Measurements from ENCODE around the gene SEMA5A.

Gene SEMA5A

GRCh38 chr5:9020996-9021395, 524.9 kb downstream of the SEMA5A start:
- Histone ChIP-seq H4K91ac (ENCODE audit: low read length) (no peak overlapping the region), H2AK5ac (ENCODE audit: low read length, severe bottlenecking) (no peak overlapping the region), H3K23ac (ENCODE audit: low read length in 2 of 2) (no peak overlapping the region), H3K4ac (ENCODE audit: low read depth in 1 of 2, low read length in 2 of 2) (no peak overlapping the region), H3K79me1 (replicated peaks; ENCODE audit: low read length, poor library complexity, severe bottlenecking) (no peaks in the 10 kb centered on the region), H2BK5ac (ENCODE audit: low read depth, low read length, poor library complexity, severe bottlenecking) (no peak overlapping the region), H3K9me3 (ENCODE audit: control insufficient read depth, low read length) (peaks cover 26% of the 10 kb centered on the region), H3K4me1 (ENCODE audit: control insufficient read depth, insufficient read depth, low read depth, low read length) (peaks cover under 1% of the 10 kb centered on the region), H3K27me3 (ENCODE audit: control insufficient read depth in 1 of 2, insufficient read depth in 1 of 2, low read length in 2 of 2) (no peaks in the 10 kb centered on the region), H2BK120ac (ENCODE audit: low read depth, low read length) (no peak overlapping the region), H3K18ac (ENCODE audit: low read depth in 1 of 2, low read length in 2 of 2) (no peak overlapping the region), H2AFZ (ENCODE audit: low read depth, low read length) (no peak overlapping the region), H3K9ac (ENCODE audit: low read length) (no peak overlapping the region), H2BK15ac (ENCODE audit: low read depth, poor library complexity, severe bottlenecking) (no peak overlapping the region), H3K36me3 (ENCODE audit: control insufficient read depth in 1 of 2, insufficient read depth in 2 of 2, low read depth in 1 of 2, low read length in 2 of 2) (no peaks in the 10 kb centered on the region), H2BK12ac (ENCODE audit: low read length in 2 of 2) (no peak overlapping the region), H3K4me3 (ENCODE audit: insufficient read depth in 1 of 2, low read depth in 1 of 2, low read length in 2 of 2) (no peak overlapping the region), H4K8ac (ENCODE audit: low read length) (no peak overlapping the region), H3K4me2 (ENCODE audit: low read length, poor library complexity, severe bottlenecking) (no peak overlapping the region), H3K27ac (ENCODE audit: low read length, poor library complexity, severe bottlenecking) (no peak overlapping the region), H3K14ac (ENCODE audit: low read length in 2 of 2) (no peak overlapping the region)
- 85% methylated on average over 1 of the region's 1 CpG for WGBS
- no peak for DNase-seq

- Histone ChIP-seq H3K27me3 (ENCODE audit: control insufficient read depth in 1 of 2, insufficient read depth in 1 of 2, low read length in 2 of 2) (no peaks in the 10 kb centered on the region), H3K9me3 (ENCODE audit: control insufficient read depth, low read length) (no peaks in the 10 kb centered on the region), H3K23ac (ENCODE audit: low read length in 2 of 2) (no peak overlapping the region), H3K9ac (ENCODE audit: low read length) (peak overlapping the region; percentile 16), H2BK120ac (ENCODE audit: low read depth, low read length) (peak overlapping the region; percentile 67), H4K91ac (ENCODE audit: low read length) (no peak overlapping the region), H3K4ac (ENCODE audit: low read depth in 1 of 2, low read length in 2 of 2) (peak overlapping the region in 1 of 2 experiments; percentile 63), H3K4me2 (ENCODE audit: low read length, poor library complexity, severe bottlenecking) (no peak overlapping the region), H3K14ac (ENCODE audit: low read length in 2 of 2) (no peak overlapping the region), H3K4me1 (ENCODE audit: control insufficient read depth, insufficient read depth, low read depth, low read length) (peaks cover 7% of the 10 kb centered on the region), H2BK12ac (ENCODE audit: low read length in 2 of 2) (peak overlapping the region in 1 of 2 experiments; percentile 47), H3K27ac (ENCODE audit: low read length, poor library complexity, severe bottlenecking) (peak overlapping the region; percentile 91), H2BK15ac (ENCODE audit: low read depth, poor library complexity, severe bottlenecking) (no peak overlapping the region), H2AK5ac (ENCODE audit: low read length, severe bottlenecking) (peak overlapping the region; percentile 96), H3K36me3 (ENCODE audit: control insufficient read depth in 1 of 2, insufficient read depth in 2 of 2, low read depth in 1 of 2, low read length in 2 of 2) (no peaks in the 10 kb centered on the region), H2AFZ (ENCODE audit: low read depth, low read length) (no peak overlapping the region), H4K8ac (ENCODE audit: low read length) (no peak overlapping the region), H2BK5ac (ENCODE audit: low read depth, low read length, poor library complexity, severe bottlenecking) (peak overlapping the region; percentile 61), H3K18ac (ENCODE audit: low read depth in 1 of 2, low read length in 2 of 2) (peak overlapping the region; percentile 48 to 72), H3K79me1 (replicated peaks; ENCODE audit: low read length, poor library complexity, severe bottlenecking) (no peaks in the 10 kb centered on the region), H3K4me3 (ENCODE audit: insufficient read depth in 1 of 2, low read depth in 1 of 2, low read length in 2 of 2) (no peak overlapping the region)
- DNase-seq, result peak; percentile 34
- 64% methylated on average over 2 of the region's 2 CpGs for WGBS
These were observed 530.0 kb downstream of the SEMA5A start for GRCh38 chr5:9015937-9016270.

- Histone ChIP-seq H2AK5ac (ENCODE audit: low read length, severe bottlenecking) (peak overlapping the region; percentile 99), H4K91ac (ENCODE audit: low read length) (no peak overlapping the region), H3K23ac (ENCODE audit: low read length in 2 of 2) (no peak overlapping the region), H3K27me3 (ENCODE audit: control insufficient read depth in 1 of 2, insufficient read depth in 1 of 2, low read length in 2 of 2) (no peaks in the 10 kb centered on the region), H3K4me1 (ENCODE audit: control insufficient read depth, insufficient read depth, low read depth, low read length) (peaks cover 7% of the 10 kb centered on the region), H2BK15ac (ENCODE audit: low read depth, poor library complexity, severe bottlenecking) (no peak overlapping the region), H3K9me3 (ENCODE audit: control insufficient read depth, low read length) (no peaks in the 10 kb centered on the region), H2AFZ (ENCODE audit: low read depth, low read length) (no peak overlapping the region), H2BK12ac (ENCODE audit: low read length in 2 of 2) (no peak overlapping the region), H2BK5ac (ENCODE audit: low read depth, low read length, poor library complexity, severe bottlenecking) (no peak overlapping the region), H3K9ac (ENCODE audit: low read length) (no peak overlapping the region), H3K27ac (ENCODE audit: low read length, poor library complexity, severe bottlenecking) (peak overlapping the region; percentile 91), H3K18ac (ENCODE audit: low read depth in 1 of 2, low read length in 2 of 2) (no peak overlapping the region), H4K8ac (ENCODE audit: low read length) (no peak overlapping the region), H3K4me2 (ENCODE audit: low read length, poor library complexity, severe bottlenecking) (no peak overlapping the region), H3K4me3 (ENCODE audit: insufficient read depth in 1 of 2, low read depth in 1 of 2, low read length in 2 of 2) (no peak overlapping the region), H2BK120ac (ENCODE audit: low read depth, low read length) (peak overlapping the region; percentile 51), H3K79me1 (replicated peaks; ENCODE audit: low read length, poor library complexity, severe bottlenecking) (no peaks in the 10 kb centered on the region), H3K14ac (ENCODE audit: low read length in 2 of 2) (no peak overlapping the region), H3K36me3 (ENCODE audit: control insufficient read depth in 1 of 2, insufficient read depth in 2 of 2, low read depth in 1 of 2, low read length in 2 of 2) (no peaks in the 10 kb centered on the region), H3K4ac (ENCODE audit: low read depth in 1 of 2, low read length in 2 of 2) (no peak overlapping the region)
- peak; percentile 28 for DNase-seq
- WGBS, result 0% methylated on average over 1 of the region's 5 CpGs
These were observed 530.5 kb downstream of the SEMA5A start for GRCh38 chr5:9015260-9015936.

GRCh38 chr5:9013147-9013546, 532.7 kb downstream of the SEMA5A start:
- no peak overlapping the region for H3K14ac ChIP-seq (ENCODE audit: low read length in 2 of 2)
- no peaks in the 10 kb centered on the region for H3K27me3 ChIP-seq (ENCODE audit: control insufficient read depth in 1 of 2, insufficient read depth in 1 of 2, low read length in 2 of 2)
- no peak overlapping the region for H2BK120ac ChIP-seq (ENCODE audit: low read depth, low read length)
- no peak for DNase-seq
- H3K9me3 ChIP-seq (ENCODE audit: control insufficient read depth, low read length), result no peaks in the 10 kb centered on the region
- H3K9ac ChIP-seq (ENCODE audit: low read length), result peak overlapping the region; percentile 77
- peaks cover 7% of the 10 kb centered on the region for H3K4me1 ChIP-seq (ENCODE audit: control insufficient read depth, insufficient read depth, low read depth, low read length)
- H3K4me3 ChIP-seq (ENCODE audit: insufficient read depth in 1 of 2, low read depth in 1 of 2, low read length in 2 of 2), result no peak overlapping the region
- no peak overlapping the region for H3K18ac ChIP-seq (ENCODE audit: low read depth in 1 of 2, low read length in 2 of 2)
- peak overlapping the region; percentile 28 for H2AK5ac ChIP-seq (ENCODE audit: low read length, severe bottlenecking)
- H4K91ac ChIP-seq (ENCODE audit: low read length), result no peak overlapping the region
- no peak overlapping the region for H3K27ac ChIP-seq (ENCODE audit: low read length, poor library complexity, severe bottlenecking)
- WGBS, result 85% methylated on average over 4 of the region's 6 CpGs
- no peaks in the 10 kb centered on the region for H3K79me1 ChIP-seq (replicated peaks; ENCODE audit: low read length, poor library complexity, severe bottlenecking)
- no peak overlapping the region for H3K4ac ChIP-seq (ENCODE audit: low read depth in 1 of 2, low read length in 2 of 2)
- no peak overlapping the region for H2AFZ ChIP-seq (ENCODE audit: low read depth, low read length)
- no peak overlapping the region for H3K23ac ChIP-seq (ENCODE audit: low read length in 2 of 2)
- no peak overlapping the region for H2BK12ac ChIP-seq (ENCODE audit: low read length in 2 of 2)
- no peak overlapping the region for H2BK5ac ChIP-seq (ENCODE audit: low read depth, low read length, poor library complexity, severe bottlenecking)
- H4K8ac ChIP-seq (ENCODE audit: low read length), result peak overlapping the region; percentile 16
- H2BK15ac ChIP-seq (ENCODE audit: low read depth, poor library complexity, severe bottlenecking), result no peak overlapping the region
- H3K4me2 ChIP-seq (ENCODE audit: low read length, poor library complexity, severe bottlenecking), result no peak overlapping the region
- no peaks in the 10 kb centered on the region for H3K36me3 ChIP-seq (ENCODE audit: control insufficient read depth in 1 of 2, insufficient read depth in 2 of 2, low read depth in 1 of 2, low read length in 2 of 2)

Measured in mesenchymal stem cell (in vitro differentiated cells and primary cell).